ENCODE data around the gene FAM234A. TPM values are rescaled to one million over a fixed set of nuclear protein-coding genes. Genes with fewer than 3 reads are reported as not detected.
"Not testable (repeated sequence)": the region's sequence is repeated elsewhere in the genome, so short reads cannot be mapped to it uniquely, and the experiment has no call there.

The FAM234A gene
- 37.9 and 43.5 TPM in 2 replicates for total RNA-seq (2014; rRNA removed; shearing (Covaris generic))
- polyA plus RNA-seq (2015; cell fraction: cytosol; rRNA removed), result 129 and 131 TPM in 2 replicates
- 108 and 126 TPM in 2 replicates for polyA plus RNA-seq (2015; cell fraction: nucleus; rRNA removed)

GRCh38 chr16:234468-235305 is at the start of gene FAM234A:
FAM234A (plus strand) TSS chr16:234821; CDS start chr16:254414, 19,593 bp downstream.
- DNase-seq (ENCODE audit: low read depth), result peak; percentile 89

GRCh38 chr16:185213-185612 is 49.4 kb upstream of the FAM234A start:
- DNase-seq (ENCODE audit: low read depth), result no peak

- no peak for DNase-seq (ENCODE audit: low read depth)
Observed at GRCh38 chr16:185691-186090, 48.9 kb upstream of the FAM234A start.

GRCh38 chr16:187330-187729 is 47.3 kb upstream of the FAM234A start:
- DNase-seq (ENCODE audit: low read depth), result no peak

GRCh38 chr16:188674-189073 is 45.9 kb upstream of the FAM234A start:
- no peak for DNase-seq (ENCODE audit: low read depth)

GRCh38 chr16:189604-190186 is 44.9 kb upstream of the FAM234A start:
- DNase-seq (ENCODE audit: low read depth), result no peak

- DNase-seq (ENCODE audit: low read depth), result no peak
Observed at GRCh38 chr16:191831-192230, 42.8 kb upstream of the FAM234A start.

- DNase-seq (ENCODE audit: low read depth), result no peak
Observed at GRCh38 chr16:192686-193085, 41.9 kb upstream of the FAM234A start.

GRCh38 chr16:193441-193840 is 41.2 kb upstream of the FAM234A start:
- no peak for DNase-seq (ENCODE audit: low read depth)

- DNase-seq (ENCODE audit: low read depth), result no peak
Observed at GRCh38 chr16:194516-194915, 40.1 kb upstream of the FAM234A start.

GRCh38 chr16:200388-200787 is 34.2 kb upstream of the FAM234A start:
- peak; percentile 63 for DNase-seq (ENCODE audit: low read depth)

- no peak for DNase-seq (ENCODE audit: low read depth)
Observed at GRCh38 chr16:203246-203645, 31.4 kb upstream of the FAM234A start.

GRCh38 chr16:204046-204445 is 30.6 kb upstream of the FAM234A start:
- not testable (repeated sequence) for DNase-seq (ENCODE audit: low read depth)

GRCh38 chr16:209359-209758 is 25.3 kb upstream of the FAM234A start:
- not testable (repeated sequence) for DNase-seq (ENCODE audit: low read depth)

GRCh38 chr16:211631-212180 is 22.9 kb upstream of the FAM234A start:
- not testable (repeated sequence) for DNase-seq (ENCODE audit: low read depth)

- DNase-seq (ENCODE audit: low read depth), result no peak
Observed at GRCh38 chr16:212999-213398, 21.6 kb upstream of the FAM234A start.

- no peak for DNase-seq (ENCODE audit: low read depth)
Observed at GRCh38 chr16:220021-220420, 14.6 kb upstream of the FAM234A start.

GRCh38 chr16:228151-228851 is 6.3 kb upstream of the FAM234A start:
- DNase-seq (ENCODE audit: low read depth), result peak; percentile 11

GRCh38 chr16:228852-229730 is 5.5 kb upstream of the FAM234A start, which contains the start of gene LUC7L:
LUC7L (minus strand) TSS chr16:229449; CDS start chr16:229339, 110 bp downstream.
- DNase-seq (ENCODE audit: low read depth), result peak; percentile 80

- DNase-seq (ENCODE audit: low read depth), result no peak
Observed at GRCh38 chr16:229731-230281, 4.8 kb upstream of the FAM234A start.
